Right lobe of liver (tissue), 4 donors: ENCODE measurements around the gene CAPN12.

Source experiments
- POLR2A ChIP-seq: fragments of 450-650 bp; IDR thresholded peaks from one replicate; pipeline ENCODE4 v1.6.1; 2017; ENCODE audit warnings: antibody characterized with exemption, mild to moderate bottlenecking
- TF ChIP-seq, protein P1 (sequence below), 4 donors: fragments of 200-600 bp in 3 of 4; fragments of 450-650 bp in 1 of 4; IDR thresholded peaks; one replicate each; pipeline versions ENCODE4 v1.5.1 to v1.8.0; 2016 to 2022; ENCODE audit warnings: antibody characterized with exemption in 4 of 4, mild to moderate bottlenecking in 2 of 4
- donor health status: DM: no; HTN: no; CAD: no.
- donor health status: DM: no; HTN: no; CAD: no.
- donor health status: DM: no; HTN: yes; CAD: no.

GRCh38 chr19:38691938-38692457, 52.3 kb downstream of the CAPN12 start:
- TF ChIP-seq POLR2A, result no peak
- TF ChIP-seq, protein P1, sequence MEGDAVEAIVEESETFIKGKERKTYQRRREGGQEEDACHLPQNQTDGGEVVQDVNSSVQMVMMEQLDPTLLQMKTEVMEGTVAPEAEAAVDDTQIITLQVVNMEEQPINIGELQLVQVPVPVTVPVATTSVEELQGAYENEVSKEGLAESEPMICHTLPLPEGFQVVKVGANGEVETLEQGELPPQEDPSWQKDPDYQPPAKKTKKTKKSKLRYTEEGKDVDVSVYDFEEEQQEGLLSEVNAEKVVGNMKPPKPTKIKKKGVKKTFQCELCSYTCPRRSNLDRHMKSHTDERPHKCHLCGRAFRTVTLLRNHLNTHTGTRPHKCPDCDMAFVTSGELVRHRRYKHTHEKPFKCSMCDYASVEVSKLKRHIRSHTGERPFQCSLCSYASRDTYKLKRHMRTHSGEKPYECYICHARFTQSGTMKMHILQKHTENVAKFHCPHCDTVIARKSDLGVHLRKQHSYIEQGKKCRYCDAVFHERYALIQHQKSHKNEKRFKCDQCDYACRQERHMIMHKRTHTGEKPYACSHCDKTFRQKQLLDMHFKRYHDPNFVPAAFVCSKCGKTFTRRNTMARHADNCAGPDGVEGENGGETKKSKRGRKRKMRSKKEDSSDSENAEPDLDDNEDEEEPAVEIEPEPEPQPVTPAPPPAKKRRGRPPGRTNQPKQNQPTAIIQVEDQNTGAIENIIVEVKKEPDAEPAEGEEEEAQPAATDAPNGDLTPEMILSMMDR (IDR thresholded peaks at IDR 0.05), result no peak
